Upper lobe of left lung (tissue), 6 donors: ENCODE data around the gene DNAH17. TPM values are rescaled to one million over a fixed set of nuclear protein-coding genes. Genes with fewer than 3 reads are reported as not detected.
A peak's percentile ranks its signal among the peaks of the same experiment; 100 is the strongest.

Experiments used
- ATAC-seq, 2 donors: fragments of 200-7000 bp; cut with Tn5 transposase; one replicate each; pipeline ENCODE4 v1.9.1; 2022; ENCODE audit warnings: mild to moderate bottlenecking in 2 of 2, moderate library complexity in 2 of 2; ENCODE audit not compliant: low FRiP score in 2 of 2
- DNase-seq, 2 donors: peaks; one replicate each; pipeline ENCODE4 v3.0.0-alpha.2; 2019 to 2020
- H3K27ac ChIP-seq, 4 donors: fragments of 200-600 bp; sonication (generic); one replicate each; pipeline ENCODE4 v1.5.1; 2016 to 2019
- H3K27me3 ChIP-seq, 4 donors: fragments of 200-600 bp; sonication (generic); one replicate each; pipeline ENCODE4 v1.5.1; 2017 to 2019
- H3K36me3 ChIP-seq, 4 donors: fragments of 200-600 bp; sonication (generic); one replicate each; pipeline ENCODE4 v1.5.1; 2016 to 2019
- H3K4me1 ChIP-seq, 4 donors: fragments of 200-600 bp; sonication (generic); one replicate each; pipeline ENCODE4 v1.5.1; 2018 to 2019
- H3K4me3 ChIP-seq, 4 donors: fragments of 200-600 bp; sonication (generic); one replicate each; pipeline ENCODE4 v1.5.1; 2017 to 2019; ENCODE audit warnings: mild to moderate bottlenecking in 2 of 4, moderate library complexity in 1 of 4
- H3K9me3 ChIP-seq, 4 donors: fragments of 200-600 bp; sonication (generic); one replicate each; pipeline ENCODE4 v1.5.1; 2018 to 2019
- CTCF ChIP-seq, 6 experiments: fragments of 450-650 bp in 4 of 6; fragments of 200-600 bp in 2 of 6; sonication (generic) in 2 of 6; IDR thresholded peaks; one replicate each; pipeline ENCODE4 v1.5.1; 2016 to 2019; ENCODE audit warnings: antibody characterized with exemption in 6 of 6
- EP300 ChIP-seq, 4 donors: sonication (generic); formaldehyde crosslinking; IDR thresholded peaks; one replicate each; pipeline ENCODE4 v1.5.1; 2017; ENCODE audit warnings: antibody characterized with exemption in 4 of 4, control low read depth in 2 of 4
- POLR2A ChIP-seq, 4 donors: fragments of 450-650 bp; IDR thresholded peaks; one replicate each; pipeline ENCODE4 v1.5.1; 2016 to 2017; ENCODE audit warnings: antibody characterized with exemption in 4 of 4, mild to moderate bottlenecking in 2 of 4
- POLR2AphosphoS5 ChIP-seq, 2 donors: sonication (generic); formaldehyde crosslinking; IDR thresholded peaks; one replicate each; pipeline ENCODE4 v1.5.1; 2017; ENCODE audit warnings: antibody characterized with exemption in 2 of 2
- WGBS, 2 donors: methylation state at CpG; one replicate each; pipeline ENCODE4 v1.1.5; 2017 to 2018; 5-methylcytosine and 5-hydroxymethylcytosine counted together
- total RNA-seq, 6 donors: library from RNA; depleted of rRNA in 4 of 6; stranded (reverse); fragments of >200 nt in 4 of 6; gene quantifications; one replicate each; pipeline versions ENCODE4 v1.1.0 to v1.2.1, GENCODE V29; 2016 to 2021
- donor health status: DM: no; HTN: no; CAD: no; lungs with moderate emphysema.
- donor health status: DM: no; HTN: yes; CAD: no; lungs with severe emphysema.

Gene DNAH17
- total RNA-seq, 6 donors from 2014 or later: 2.0 to 21.0 (median 3.7) TPM

- Histone ChIP-seq H3K9me3 (no peaks in the 10 kb centered on the region), H3K27me3 (no peaks in the 10 kb centered on the region), H3K36me3 (no peaks in the 10 kb centered on the region), H3K27ac (no peak overlapping the region), H3K4me3 (peak overlapping the region in 3 of 4 donors; percentile 28 to 45 (median 40)), H3K4me1 (peaks cover 5 to 13% (median 11%) of the 10 kb centered on the region in 4 donors)
- ATAC-seq: peak; percentile 64 to 79
- WGBS, 2 donors: 14 to 16% methylated on average over 12 to 32 of the region's 43 CpGs
- TF ChIP-seq CTCF (IDR thresholded peaks at IDR 0.05) (no peak), EP300 (IDR thresholded peaks at IDR 0.05) (no peak), POLR2A (IDR thresholded peaks at IDR 0.05) (no peak), POLR2AphosphoS5 (IDR thresholded peaks at IDR 0.05) (no peak)
- peak; percentile 42 to 93 for DNase-seq
Measured at GRCh38 chr17:78484271-78485246, 92.6 kb downstream of the DNAH17 start.

DNA sequence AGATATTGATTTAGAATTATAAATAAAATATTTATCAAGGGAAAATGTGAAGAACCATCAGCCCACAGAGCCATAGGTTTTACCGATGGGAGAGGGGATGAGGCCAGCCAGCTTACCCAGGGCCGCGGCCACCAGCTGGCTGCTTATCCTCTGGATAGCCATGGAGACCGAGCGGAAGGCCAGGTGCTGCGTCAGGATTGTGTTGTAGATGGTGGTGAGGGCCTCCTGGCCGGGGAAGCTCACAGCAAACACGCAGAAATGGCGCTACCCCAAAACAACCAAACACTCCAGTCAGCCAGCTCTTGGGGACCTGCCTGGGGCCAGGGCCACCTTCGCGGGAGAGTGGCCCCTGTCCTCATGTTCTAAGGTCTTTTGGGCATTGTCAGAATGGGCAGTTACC is 97.8 kb downstream of the DNAH17 start:
- Histone ChIP-seq H3K36me3 (no peaks in the 10 kb centered on the region), H3K4me3 (no peak overlapping the region), H3K9me3 (no peaks in the 10 kb centered on the region), H3K27ac (no peak overlapping the region), H3K4me1 (peaks cover 3 to 4% (median 4%) of the 10 kb centered on the region in 4 donors), H3K27me3 (no peaks in the 10 kb centered on the region)
- WGBS, 2 donors: 88 to 93% methylated on average over 11 of the region's 11 CpGs
- TF ChIP-seq EP300 (IDR thresholded peaks at IDR 0.05): no peak
- TF ChIP-seq POLR2AphosphoS5 (IDR thresholded peaks at IDR 0.05): no peak
- TF ChIP-seq CTCF (IDR thresholded peaks at IDR 0.05): no peak
- TF ChIP-seq POLR2A (IDR thresholded peaks at IDR 0.05): no peak
- DNase-seq (no peak), ATAC-seq (no peak)

- H3K9me3 ChIP-seq: no peaks in the 10 kb centered on the region
- no peaks in the 10 kb centered on the region for H3K36me3 ChIP-seq
- H3K4me1 ChIP-seq: no peaks in the 10 kb centered on the region
- no peak overlapping the region for H3K27ac ChIP-seq
- DNase-seq (no peak), ATAC-seq (no peak)
- TF ChIP-seq EP300 (IDR thresholded peaks at IDR 0.05): no peak
- no peak for TF ChIP-seq POLR2A (IDR thresholded peaks at IDR 0.05)
- TF ChIP-seq CTCF (IDR thresholded peaks at IDR 0.05): no peak
- TF ChIP-seq POLR2AphosphoS5 (IDR thresholded peaks at IDR 0.05): no peak
- no peaks in the 10 kb centered on the region for H3K27me3 ChIP-seq
- WGBS, 2 donors: 87 to 90% methylated on average over 6 of the region's 6 CpGs
- no peak overlapping the region for H3K4me3 ChIP-seq
Measured at GRCh38 chr17:78478757-78479297, 98.4 kb downstream of the DNAH17 start.

DNA sequence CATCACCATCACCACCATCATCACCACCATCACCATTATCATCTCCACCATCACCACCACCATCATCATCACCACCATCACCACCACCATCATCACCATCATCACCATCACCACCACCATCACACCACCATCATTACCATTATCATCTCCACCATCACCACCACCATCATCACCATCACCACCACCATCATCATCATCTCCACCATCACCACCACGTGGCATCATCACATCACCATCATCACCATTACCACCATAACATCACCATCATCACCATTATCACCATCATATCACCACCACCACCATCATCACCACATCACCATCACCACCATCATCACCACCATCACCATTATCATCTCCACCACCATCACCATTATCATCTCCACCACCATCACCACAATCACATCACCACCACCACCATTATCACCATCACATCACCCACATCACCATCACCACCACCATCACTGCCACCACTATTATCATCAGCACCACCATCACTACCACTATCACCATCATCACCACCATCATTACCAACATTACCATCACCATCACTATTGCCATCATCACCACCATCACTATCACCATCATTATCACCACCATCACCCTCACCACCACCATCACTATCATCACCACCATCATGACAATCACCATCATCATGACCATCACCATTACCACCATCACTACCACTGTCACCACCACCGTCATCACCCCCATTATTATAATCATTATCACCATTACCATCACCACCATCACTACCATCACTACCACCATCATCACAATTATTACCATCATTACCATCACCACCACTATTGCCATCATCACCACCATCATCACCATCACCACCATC is 99.1 kb downstream of the DNAH17 start:
- Histone ChIP-seq H3K27ac (no peak overlapping the region), H3K9me3 (no peaks in the 10 kb centered on the region), H3K36me3 (no peaks in the 10 kb centered on the region), H3K4me1 (no peaks in the 10 kb centered on the region), H3K4me3 (no peak overlapping the region), H3K27me3 (no peaks in the 10 kb centered on the region)
- no peak for TF ChIP-seq EP300 (IDR thresholded peaks at IDR 0.05)
- no peak for TF ChIP-seq POLR2AphosphoS5 (IDR thresholded peaks at IDR 0.05)
- no peak for TF ChIP-seq POLR2A (IDR thresholded peaks at IDR 0.05)
- no peak for TF ChIP-seq CTCF (IDR thresholded peaks at IDR 0.05)
- ATAC-seq: no peak
- DNase-seq: no peak
- 89 to 91% methylated on average over 2 of the region's 2 CpGs for WGBS, 2 donors
